ENCODE data around the gene ZFP64.
A peak's percentile ranks its signal among the peaks of the same experiment; 100 is the strongest.

DNA sequence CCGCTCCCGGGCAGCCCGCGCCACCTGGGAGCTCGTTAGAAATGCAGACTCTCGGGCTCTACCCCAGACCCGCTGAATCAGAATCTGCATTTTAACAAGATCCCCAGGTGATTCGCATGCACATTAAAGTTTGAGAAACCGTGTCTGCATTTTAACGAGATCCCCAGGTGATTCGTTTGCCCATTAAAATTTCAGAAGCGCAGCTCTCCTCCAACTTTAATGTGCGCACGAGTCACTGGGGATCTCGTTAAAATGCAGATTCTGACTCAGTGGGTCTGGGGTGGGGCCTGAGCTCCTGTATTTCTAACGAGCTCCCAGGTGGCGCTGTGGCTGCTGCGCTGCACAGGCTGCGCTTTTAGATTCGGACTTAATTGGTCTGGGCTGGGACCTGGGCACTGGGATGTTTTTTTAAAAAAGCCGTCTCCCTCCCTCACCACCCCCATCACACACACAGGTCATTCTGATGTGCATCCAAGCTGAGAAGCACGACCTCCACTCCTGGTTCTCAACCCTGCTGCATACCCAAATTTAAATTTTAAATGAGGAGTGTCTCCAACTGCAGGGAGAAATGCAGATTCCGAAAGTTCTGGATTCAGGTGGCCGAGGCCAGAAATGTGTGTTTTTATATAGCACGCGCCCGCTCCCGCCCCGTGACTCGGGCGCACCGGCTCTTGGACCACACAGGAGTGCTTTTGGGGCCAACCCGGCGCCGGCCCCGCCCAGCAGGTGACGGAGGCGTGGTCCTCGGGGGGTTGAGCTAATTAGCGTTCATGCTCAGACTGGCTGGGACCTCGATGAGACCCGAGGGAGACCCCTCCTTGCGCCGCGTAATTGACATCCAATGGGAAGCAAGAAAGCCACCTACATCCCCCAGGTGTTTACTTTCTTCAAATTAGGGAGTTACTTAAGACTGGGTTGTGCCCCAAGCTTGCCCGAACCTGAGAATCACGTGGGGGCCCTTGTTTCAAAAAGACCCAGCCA lies 85.8 kb downstream of the ZFP64 start:
- TF ChIP-seq, protein P1, sequence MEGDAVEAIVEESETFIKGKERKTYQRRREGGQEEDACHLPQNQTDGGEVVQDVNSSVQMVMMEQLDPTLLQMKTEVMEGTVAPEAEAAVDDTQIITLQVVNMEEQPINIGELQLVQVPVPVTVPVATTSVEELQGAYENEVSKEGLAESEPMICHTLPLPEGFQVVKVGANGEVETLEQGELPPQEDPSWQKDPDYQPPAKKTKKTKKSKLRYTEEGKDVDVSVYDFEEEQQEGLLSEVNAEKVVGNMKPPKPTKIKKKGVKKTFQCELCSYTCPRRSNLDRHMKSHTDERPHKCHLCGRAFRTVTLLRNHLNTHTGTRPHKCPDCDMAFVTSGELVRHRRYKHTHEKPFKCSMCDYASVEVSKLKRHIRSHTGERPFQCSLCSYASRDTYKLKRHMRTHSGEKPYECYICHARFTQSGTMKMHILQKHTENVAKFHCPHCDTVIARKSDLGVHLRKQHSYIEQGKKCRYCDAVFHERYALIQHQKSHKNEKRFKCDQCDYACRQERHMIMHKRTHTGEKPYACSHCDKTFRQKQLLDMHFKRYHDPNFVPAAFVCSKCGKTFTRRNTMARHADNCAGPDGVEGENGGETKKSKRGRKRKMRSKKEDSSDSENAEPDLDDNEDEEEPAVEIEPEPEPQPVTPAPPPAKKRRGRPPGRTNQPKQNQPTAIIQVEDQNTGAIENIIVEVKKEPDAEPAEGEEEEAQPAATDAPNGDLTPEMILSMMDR (IDR thresholded peaks at IDR 0.05 in 2 of 3, conservative IDR thresholded peaks at IDR 0.05 in 1 of 3; ENCODE audit: borderline replicate concordance in 1 of 3, insufficient read depth in 1 of 3, low read depth in 2 of 3, low read length in 2 of 3): peak in 1 of 3 experiments; percentile 30; a peak in 2 of 6 replicates
- TF ChIP-seq JUND (IDR thresholded peaks at IDR 0.05) (no peak), EZH2 (IDR thresholded peaks at IDR 0.05) (no peak)

Measured in HCT116 (cell line).